Stimulated activated CD8-positive, alpha-beta memory T cell treated with anti-CD3 and anti-CD28 coated beads, Interleukin-12 subunit alpha, Interleukin-12 subunit beta, amount 100 ng/mL, for 24 hours (primary cell): ENCODE data around the gene ATG10.
"Not testable (repeated sequence)": the region's sequence is repeated elsewhere in the genome, so short reads cannot be mapped to it uniquely, and the experiment has no call there.

Experiments
- DNase-seq: peaks from one replicate; pipeline ENCODE4 v3.0.0-alpha.2; 2020; ENCODE audit errors: extremely low read depth

The ATG10 gene

DNA sequence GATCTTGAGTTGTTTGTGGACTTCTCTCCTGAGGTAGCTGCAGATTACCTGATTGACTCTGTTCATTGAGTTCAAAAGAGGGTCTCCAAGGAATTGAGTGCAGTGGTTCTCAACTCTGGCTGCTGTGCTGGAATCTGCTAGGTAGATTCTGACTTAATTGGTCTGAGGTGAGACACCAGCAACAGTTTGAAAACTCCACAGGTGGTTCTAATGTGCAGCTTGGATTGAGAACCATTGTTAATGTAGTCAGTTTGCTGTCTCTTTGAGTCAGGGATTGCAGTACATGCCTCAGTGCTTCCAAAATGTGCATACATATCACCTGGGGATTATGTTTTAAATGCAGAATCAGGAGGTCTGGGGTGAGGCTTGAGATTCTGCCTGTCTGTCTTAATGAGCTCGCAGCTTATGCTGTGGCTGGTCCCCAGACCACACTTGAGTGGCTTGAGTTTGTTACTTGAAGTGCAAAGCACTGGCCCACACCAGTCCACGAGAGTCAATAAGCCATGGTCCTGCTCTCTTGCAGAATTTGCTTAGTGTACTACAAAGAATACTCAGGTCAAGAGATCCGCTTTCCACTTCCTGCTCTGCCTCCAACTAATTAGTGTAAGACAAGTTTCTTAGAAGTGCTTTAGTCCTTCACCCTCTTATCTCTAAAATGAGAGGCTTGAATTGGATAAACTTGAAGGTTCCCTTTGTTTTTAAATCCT lies 82.3 kb downstream of the ATG10 start:
- no peak for DNase-seq

- no peak for DNase-seq
Measured at GRCh38 chr5:82057051-82057450, 85.2 kb downstream of the ATG10 start.

- no peak for DNase-seq
Measured at GRCh38 chr5:82058710-82059109, 86.9 kb downstream of the ATG10 start.

DNA sequence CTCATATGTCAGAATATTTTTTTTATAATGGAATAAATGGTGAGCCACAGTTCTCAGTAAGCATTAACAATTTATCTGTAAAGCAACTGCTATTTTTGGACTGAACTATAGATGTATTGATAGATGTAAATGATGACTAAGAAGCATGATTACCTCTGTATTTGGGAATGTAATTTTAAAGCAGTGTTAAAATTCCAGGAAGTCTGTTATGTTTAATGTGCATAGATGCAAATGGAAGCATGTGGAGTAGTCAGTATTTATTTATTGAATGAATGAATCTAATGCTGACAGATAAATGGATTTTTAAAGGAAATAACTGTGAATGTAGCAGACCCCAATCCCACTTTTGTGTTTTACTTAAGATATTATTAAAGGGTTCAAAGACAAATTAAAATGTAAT lies 95.0 kb downstream of the ATG10 start:
- no peak for DNase-seq

DNA sequence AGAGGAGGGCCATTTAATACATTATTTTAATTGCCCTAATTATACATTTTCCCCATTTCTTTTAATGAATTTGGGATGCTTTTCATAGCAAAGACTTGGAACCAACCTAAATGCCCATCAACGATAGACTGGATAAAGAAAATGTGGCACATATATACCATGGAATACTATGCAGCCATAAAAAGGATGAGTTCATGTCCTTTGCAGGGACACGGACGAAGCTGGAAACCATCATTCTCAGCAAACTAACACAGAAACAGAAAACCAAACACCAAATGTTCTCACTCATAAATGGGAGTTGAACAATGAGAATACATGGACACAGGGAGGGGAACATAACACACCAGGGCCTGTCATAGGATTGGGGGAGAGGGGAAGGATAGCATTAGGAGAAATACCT lies 96.2 kb downstream of the ATG10 start:
- DNase-seq = not testable (repeated sequence)

- no peak for DNase-seq
Measured at GRCh38 chr5:82068723-82069122, 96.9 kb downstream of the ATG10 start.

GRCh38 chr5:82072138-82072537 lies 100.3 kb downstream of the ATG10 start:
- DNase-seq = no peak

DNA sequence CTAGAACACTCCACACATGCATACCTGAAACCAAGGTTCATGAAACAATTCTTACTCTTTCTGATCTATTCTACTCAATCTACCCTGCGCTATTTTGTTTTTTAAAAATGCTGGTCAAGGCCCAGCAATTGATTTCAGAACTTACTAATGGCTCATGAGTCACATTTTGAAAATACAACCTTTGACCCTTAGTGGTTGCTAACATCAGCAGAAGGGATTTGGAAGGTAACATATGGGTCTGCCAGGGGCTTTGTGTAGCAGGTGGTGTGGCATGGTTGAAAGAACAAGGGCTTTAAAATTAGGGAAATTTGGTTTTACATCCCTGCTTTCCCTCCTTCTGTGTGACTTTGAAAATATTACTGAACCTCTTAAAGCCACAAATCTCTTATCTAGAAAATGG lies 101.4 kb downstream of the ATG10 start:
- DNase-seq = no peak

DNA sequence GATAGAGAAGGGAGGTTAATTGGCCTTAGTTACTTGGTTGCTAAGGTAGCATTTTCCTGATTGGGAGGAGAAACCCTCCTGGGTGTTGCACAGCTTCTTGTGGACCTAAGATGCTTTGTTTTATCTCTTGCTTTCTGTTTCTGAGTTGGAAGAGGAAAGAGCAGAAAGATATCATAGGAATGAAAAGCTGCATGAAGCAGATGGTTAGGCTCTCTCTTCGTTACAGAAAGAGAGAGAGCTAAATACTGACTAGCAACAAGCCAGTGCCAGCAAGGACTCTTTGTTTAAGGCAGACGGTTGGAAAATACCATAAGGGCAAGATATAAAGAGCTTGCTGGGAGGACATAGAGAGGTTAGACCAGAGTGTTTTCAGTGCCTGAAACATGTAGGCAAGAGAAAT lies 103.1 kb downstream of the ATG10 start:
- DNase-seq = no peak

DNA sequence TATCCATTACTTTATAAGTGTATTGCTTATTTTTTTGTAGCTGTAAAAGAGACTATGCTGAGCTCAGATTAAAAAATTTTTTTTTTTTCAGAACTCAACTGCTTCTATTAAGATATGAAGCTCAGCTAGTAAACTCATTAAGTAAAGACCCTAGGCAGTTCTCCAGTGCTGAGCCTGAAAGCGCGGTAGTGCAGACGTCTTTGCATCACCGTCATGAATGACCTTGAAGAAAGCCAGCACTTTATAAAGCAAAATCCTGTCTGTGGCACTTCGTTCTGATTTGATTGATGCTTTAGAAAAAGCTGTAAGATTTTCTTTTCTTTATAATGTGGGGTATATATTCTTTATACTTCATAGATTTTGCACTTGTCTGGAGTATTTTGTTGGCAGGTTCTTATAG lies 105.7 kb downstream of the ATG10 start:
- DNase-seq = no peak

DNA sequence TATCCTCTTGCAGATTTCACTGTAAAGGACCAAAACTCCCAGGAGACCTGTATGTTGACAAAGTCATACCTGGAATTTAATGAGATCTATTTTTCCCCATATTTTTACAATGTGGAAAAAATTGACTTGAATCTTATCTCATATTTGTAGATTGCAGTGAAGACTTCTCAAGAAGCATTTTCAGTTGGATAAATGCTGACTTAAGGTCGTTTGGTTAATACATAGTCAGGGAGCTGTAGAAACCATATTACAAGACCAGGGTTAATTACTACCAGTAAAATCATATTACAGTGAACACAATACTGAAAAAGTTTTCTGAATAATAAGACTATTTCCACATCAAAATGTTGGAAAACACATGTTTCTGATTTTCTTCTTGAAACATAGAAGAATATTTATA lies 119.8 kb downstream of the ATG10 start:
- no peak for DNase-seq

DNA sequence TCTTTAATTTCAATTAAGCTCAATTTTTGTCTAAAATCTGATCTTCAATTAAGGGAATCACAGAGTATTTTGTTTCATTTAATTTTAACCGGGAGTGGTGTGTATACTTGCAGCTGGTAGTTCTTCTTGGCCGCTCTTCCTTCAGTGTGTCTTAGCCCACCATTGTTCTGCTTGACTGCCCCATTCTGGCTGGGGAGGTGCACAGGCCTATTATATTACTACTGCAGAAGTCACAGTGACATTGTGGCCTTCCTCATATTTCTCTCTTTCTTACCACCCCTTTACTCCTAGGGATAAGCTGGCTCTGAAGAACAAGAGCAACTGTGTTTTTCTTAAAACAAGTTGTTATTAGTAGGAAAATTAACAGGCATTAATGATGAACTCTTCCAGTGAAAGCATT lies 123.7 kb downstream of the ATG10 start:
- DNase-seq = no peak

DNA sequence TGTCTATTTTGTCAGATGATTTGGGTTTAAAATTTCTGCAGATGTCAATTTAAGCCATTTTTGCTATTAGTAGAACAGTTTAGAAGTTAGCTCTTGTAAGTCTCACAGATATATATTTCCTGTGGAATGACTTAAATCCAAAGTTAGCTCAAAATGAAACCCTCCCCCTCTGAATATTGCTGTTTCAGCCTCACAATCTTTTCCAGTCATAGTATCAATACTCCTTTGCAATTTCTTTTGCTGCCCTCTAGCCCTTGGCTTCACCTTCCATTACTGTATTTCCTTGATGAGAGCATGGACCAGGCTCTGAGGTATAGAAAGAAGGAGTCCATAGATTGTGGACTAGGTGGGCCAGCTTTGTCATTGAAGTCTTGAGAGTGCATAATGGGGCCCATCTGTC lies 124.4 kb downstream of the ATG10 start:
- DNase-seq = no peak

GRCh38 chr5:82100303-82101077 lies 128.7 kb downstream of the ATG10 start:
- no peak for DNase-seq

- DNase-seq = no peak
Measured at GRCh38 chr5:82104872-82105271, 133.0 kb downstream of the ATG10 start.

DNA sequence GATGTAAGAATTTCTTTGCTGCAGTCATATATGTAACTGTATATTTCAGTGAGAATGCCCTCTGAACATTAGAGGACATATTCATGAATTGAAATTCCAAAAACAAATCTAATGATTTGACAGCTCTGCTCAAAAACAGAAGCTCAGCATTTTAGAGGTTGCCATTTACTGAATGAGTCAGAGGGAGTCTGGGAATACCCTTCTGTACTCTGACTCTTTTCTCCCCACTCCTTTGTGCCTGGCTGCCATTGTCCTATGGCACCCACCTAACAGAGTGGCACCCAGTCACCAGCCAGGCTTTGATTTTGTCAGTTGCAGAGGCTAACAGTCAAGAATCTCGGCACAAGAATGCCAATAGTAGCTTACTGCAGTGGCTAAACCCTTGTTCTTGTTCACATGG lies 133.6 kb downstream of the ATG10 start:
- DNase-seq = no peak

DNA sequence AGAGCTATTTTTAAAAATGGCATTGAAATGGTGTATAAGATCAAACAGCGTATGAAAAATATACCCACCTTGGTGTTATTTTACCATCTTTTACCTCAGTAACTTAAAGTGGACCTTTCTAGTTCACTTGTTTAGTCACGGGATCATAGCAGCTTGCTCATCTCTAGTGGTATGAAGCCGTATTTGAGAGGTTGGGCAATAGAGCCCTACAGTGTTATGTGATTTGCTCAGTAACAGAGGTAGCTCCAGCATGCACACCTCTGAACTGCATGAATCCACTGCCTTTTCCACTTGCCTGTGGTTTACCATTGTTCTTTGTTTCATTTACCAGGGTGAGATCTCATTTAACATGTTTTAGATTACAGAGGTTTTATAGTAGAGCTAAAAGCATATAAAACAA lies 134.4 kb downstream of the ATG10 start:
- DNase-seq = no peak

GRCh38 chr5:82106756-82107155 lies 134.9 kb downstream of the ATG10 start:
- DNase-seq = no peak

GRCh38 chr5:82107267-82107666 lies 135.4 kb downstream of the ATG10 start:
- no peak for DNase-seq

DNA sequence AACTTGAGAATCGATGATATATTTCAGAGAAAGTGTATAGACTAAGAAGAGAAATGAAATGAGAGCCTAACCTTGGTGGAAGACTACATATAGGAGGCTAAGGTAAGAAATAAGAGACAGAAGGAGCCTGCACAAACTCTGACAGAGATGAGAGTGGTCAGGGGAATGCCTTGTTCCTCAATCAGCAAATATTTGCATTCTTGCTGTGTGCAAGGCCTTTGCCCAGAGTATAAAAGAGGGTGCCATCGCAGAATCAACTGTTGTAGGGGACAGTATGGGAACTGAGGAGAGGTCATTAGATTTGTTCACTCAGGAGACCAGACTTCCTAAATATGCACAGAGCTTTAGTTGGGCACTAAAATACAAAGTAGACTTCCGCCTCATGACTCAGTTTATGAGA lies 137.2 kb downstream of the ATG10 start:
- DNase-seq = no peak

DNA sequence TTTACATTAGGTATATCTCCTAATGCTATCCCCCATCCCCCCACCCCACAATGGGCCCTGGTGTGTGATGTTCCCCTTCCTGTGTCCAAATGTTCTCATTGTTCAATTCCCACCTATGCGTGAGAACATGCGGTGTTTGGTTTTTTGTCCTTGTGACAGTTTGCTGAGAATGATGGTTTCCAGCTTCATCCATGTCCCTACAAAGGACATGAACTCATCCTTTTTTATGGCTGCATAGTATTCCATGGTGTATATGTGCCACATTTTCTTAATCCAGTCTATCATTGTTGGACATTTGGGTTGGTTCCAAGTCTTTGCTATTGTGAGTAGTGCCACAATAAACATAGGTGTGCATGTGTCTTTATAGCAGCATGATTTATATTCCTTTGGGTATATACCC lies 138.1 kb downstream of the ATG10 start:
- DNase-seq = not testable (repeated sequence)

DNA sequence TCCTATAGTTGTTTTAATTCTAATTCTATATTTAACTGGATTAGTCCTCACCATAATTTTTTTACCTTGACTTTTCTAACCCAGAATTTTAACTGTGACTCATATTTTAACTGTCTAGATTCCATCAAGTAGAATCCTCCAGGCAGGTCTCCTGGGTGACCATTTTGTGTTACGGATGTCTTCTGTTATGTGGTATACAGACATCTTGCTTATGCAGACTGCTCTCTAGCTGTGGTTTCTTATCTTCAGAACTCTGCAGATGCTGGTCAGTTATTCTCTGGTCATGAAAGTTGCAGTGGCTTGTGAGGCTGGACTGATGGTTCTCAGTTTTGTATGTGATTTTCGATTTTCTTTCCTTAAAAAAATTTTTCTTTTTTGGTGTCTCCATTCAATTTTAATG lies 139.4 kb downstream of the ATG10 start:
- no peak for DNase-seq

DNA sequence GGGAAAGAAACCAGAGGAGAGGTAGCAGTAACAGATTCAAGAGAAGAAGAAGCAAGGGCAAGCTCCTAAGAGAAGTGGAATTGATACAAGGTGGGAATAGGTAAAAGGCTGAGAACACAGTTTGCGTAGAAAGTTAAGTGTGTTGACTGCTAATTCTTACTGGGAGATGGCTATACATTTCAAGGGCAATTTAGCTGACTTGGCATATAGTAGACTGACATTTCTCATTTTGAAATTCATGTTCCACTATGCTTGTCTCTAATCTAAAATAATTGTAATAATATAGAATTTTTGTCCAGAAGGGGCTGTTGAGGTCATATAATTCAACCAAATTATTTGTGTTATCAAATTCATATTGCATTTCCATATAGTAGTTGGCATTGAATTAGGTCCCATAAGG lies 144.0 kb downstream of the ATG10 start:
- no peak for DNase-seq

- DNase-seq = no peak
Measured at GRCh38 chr5:82119889-82120288, 148.1 kb downstream of the ATG10 start.
